VCaP (cell line): Measurements from ENCODE around the gene CSTF1.

Experiments used
- H3K27ac ChIP-seq: fragments of 450-650 bp; 2 replicates; pipeline ENCODE4 v1.5.1; 2017
- TF ChIP-seq, protein P1 (sequence below): fragments of 450-650 bp; conservative IDR thresholded peaks from 2 replicates; pipeline ENCODE4 v1.5.1; 2017; ENCODE audit warnings: mild to moderate bottlenecking, moderate library complexity

Gene CSTF1

DNA sequence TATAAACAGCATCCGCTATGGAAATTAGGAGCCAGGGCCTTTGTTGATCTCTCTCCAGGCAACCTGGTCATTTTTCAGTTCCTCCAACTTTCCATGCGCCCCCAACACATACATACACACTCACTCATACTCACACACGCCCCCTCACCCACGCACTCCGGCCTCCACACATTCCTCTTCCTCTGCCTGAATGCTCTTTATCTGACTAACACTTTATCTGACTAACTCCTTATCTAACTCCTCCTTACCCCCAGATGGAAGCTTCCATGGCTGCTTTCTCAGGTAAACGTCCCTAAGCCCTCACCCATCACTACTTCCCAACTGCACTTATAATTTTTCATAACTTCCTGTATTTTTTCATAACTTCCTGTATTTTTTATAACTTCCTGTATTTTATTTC is 37.1 kb downstream of the CSTF1 start:
- peak overlapping the region; percentile 50 for H3K27ac ChIP-seq
- TF ChIP-seq, protein P1, sequence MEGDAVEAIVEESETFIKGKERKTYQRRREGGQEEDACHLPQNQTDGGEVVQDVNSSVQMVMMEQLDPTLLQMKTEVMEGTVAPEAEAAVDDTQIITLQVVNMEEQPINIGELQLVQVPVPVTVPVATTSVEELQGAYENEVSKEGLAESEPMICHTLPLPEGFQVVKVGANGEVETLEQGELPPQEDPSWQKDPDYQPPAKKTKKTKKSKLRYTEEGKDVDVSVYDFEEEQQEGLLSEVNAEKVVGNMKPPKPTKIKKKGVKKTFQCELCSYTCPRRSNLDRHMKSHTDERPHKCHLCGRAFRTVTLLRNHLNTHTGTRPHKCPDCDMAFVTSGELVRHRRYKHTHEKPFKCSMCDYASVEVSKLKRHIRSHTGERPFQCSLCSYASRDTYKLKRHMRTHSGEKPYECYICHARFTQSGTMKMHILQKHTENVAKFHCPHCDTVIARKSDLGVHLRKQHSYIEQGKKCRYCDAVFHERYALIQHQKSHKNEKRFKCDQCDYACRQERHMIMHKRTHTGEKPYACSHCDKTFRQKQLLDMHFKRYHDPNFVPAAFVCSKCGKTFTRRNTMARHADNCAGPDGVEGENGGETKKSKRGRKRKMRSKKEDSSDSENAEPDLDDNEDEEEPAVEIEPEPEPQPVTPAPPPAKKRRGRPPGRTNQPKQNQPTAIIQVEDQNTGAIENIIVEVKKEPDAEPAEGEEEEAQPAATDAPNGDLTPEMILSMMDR, result no peak

- TF ChIP-seq, protein P1, result no peak
- peak overlapping the region; percentile 50 for H3K27ac ChIP-seq
Measured at GRCh38 chr20:56429941-56430340, 37.5 kb downstream of the CSTF1 start.

GRCh38 chr20:56430461-56430860 is 38.0 kb downstream of the CSTF1 start:
- peak overlapping the region; percentile 50 for H3K27ac ChIP-seq
- TF ChIP-seq, protein P1, result no peak

- TF ChIP-seq, protein P1, result no peak
- H3K27ac ChIP-seq, result no peak overlapping the region
Measured at GRCh38 chr20:56430957-56431356, 38.5 kb downstream of the CSTF1 start.

GRCh38 chr20:56431471-56431870 is 39.0 kb downstream of the CSTF1 start:
- TF ChIP-seq, protein P1, result no peak
- no peak overlapping the region for H3K27ac ChIP-seq

GRCh38 chr20:56433221-56433879 is 40.9 kb downstream of the CSTF1 start:
- H3K27ac ChIP-seq, result no peak overlapping the region
- TF ChIP-seq, protein P1, result no peak

- TF ChIP-seq, protein P1, result no peak
- no peak overlapping the region for H3K27ac ChIP-seq
Measured at GRCh38 chr20:56433880-56434255, 41.4 kb downstream of the CSTF1 start.
